ENCODE results near the gene MPZL1.

DNA sequence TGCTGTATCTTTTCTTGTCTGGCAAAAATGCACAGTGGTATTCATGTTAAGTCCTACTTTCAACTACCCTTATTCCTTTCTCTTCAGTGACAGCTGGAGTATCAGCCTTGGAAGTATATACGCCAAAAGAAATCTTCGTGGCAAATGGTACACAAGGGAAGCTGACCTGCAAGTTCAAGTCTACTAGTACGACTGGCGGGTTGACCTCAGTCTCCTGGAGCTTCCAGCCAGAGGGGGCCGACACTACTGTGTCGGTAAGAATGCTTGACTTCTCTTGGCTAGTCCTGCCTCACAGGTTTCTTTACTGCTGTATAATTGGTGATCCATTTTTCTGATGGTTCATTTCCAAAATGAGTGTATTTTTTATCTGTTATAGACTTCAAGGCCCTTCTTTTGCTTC lies 43.7 kb downstream of the MPZL1 start:
- TF ChIP-seq, protein P1, sequence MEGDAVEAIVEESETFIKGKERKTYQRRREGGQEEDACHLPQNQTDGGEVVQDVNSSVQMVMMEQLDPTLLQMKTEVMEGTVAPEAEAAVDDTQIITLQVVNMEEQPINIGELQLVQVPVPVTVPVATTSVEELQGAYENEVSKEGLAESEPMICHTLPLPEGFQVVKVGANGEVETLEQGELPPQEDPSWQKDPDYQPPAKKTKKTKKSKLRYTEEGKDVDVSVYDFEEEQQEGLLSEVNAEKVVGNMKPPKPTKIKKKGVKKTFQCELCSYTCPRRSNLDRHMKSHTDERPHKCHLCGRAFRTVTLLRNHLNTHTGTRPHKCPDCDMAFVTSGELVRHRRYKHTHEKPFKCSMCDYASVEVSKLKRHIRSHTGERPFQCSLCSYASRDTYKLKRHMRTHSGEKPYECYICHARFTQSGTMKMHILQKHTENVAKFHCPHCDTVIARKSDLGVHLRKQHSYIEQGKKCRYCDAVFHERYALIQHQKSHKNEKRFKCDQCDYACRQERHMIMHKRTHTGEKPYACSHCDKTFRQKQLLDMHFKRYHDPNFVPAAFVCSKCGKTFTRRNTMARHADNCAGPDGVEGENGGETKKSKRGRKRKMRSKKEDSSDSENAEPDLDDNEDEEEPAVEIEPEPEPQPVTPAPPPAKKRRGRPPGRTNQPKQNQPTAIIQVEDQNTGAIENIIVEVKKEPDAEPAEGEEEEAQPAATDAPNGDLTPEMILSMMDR (IDR thresholded peaks at IDR 0.05; ENCODE audit: control extremely low read depth in 1 of 3, insufficient read depth in 1 of 3, low read depth in 1 of 3, low read length in 3 of 3): no peak
- TF ChIP-seq SRF (IDR thresholded peaks at IDR 0.05; ENCODE audit: low read depth, low read length) (no peak), EP300 (IDR thresholded peaks at IDR 0.05; ENCODE audit: borderline replicate concordance in 1 of 2, low read depth in 2 of 2, low read length in 2 of 2) (no peak)
